Naive thymus-derived CD4-positive, alpha-beta T cell (primary cell): ENCODE results near the gene GNG12. TPM values are rescaled to one million over a fixed set of nuclear protein-coding genes. Genes with fewer than 3 reads are reported as not detected.

Experiments
- ATAC-seq: fragments of 150-1000 bp; cut with Tn5 transposase; 2 replicates; pipeline ENCODE4 v1.10.0; 2021; ENCODE audit warnings: mild to moderate bottlenecking, moderate library complexity
- CTCF ChIA-PET: fragments of 350-600 bp; sonication (Branson Sonifier 250); formaldehyde crosslinking; loops from one replicate; lab custom pipeline; 2021; ENCODE audit warnings: antibody characterized with exemption; lab: Charles Lee
- POLR2A ChIA-PET: fragments of 350-600 bp; sonication (Branson Sonifier 250); formaldehyde crosslinking; loops from one replicate; lab custom pipeline; 2021; ENCODE audit warnings: antibody characterized with exemption, inconsistent platforms; lab: Charles Lee
- DNase-seq, 9 donors: peaks; one replicate each; pipeline versions ENCODE4 v3.0.0 to v3.0.0-alpha.2; 2020 to 2022; ENCODE audit warnings: mixed read lengths in 1 of 9
- H3K27ac ChIP-seq: one replicate; pipeline ENCODE4 v1.7.0; 2013; ENCODE audit warnings: mild to moderate bottlenecking, low read depth, low read length, moderate library complexity
- H3K27me3 ChIP-seq, 2 donors: one replicate each; pipeline ENCODE4 v1.7.0; 2013; ENCODE audit warnings: low read length in 2 of 2, mild to moderate bottlenecking in 2 of 2, moderate library complexity in 2 of 2; ENCODE audit not compliant: control insufficient read depth in 2 of 2, insufficient read depth in 2 of 2
- H3K36me3 ChIP-seq, 3 experiments: 1 replicate in 2 of 3; 2 replicates in 1 of 3; pipeline ENCODE4 v1.7.0; 2013; ENCODE audit warnings: low read length in 3 of 3, mild to moderate bottlenecking in 3 of 3, moderate library complexity in 1 of 3; ENCODE audit not compliant: insufficient read depth in 3 of 3, control insufficient read depth in 2 of 3
- H3K4me1 ChIP-seq, 2 donors: one replicate each; pipeline ENCODE4 v1.7.0; 2013; ENCODE audit warnings: low read length in 2 of 2, mild to moderate bottlenecking in 2 of 2, moderate library complexity in 1 of 2; ENCODE audit not compliant: control insufficient read depth in 2 of 2, insufficient read depth in 2 of 2
- H3K4me3 ChIP-seq: 2 replicates; pipeline ENCODE4 v1.7.0; 2013; ENCODE audit warnings: mild to moderate bottlenecking, low read length
- H3K9me3 ChIP-seq, 3 experiments: 1 replicate in 2 of 3; 2 replicates in 1 of 3; pipeline ENCODE4 v1.7.0; 2013; ENCODE audit warnings: low read length in 3 of 3; ENCODE audit not compliant: control insufficient read depth in 2 of 3
- H3K27ac Mint-ChIP-seq, 9 donors: one replicate each; pipeline ENCODE4 v1.8.0; 2020 to 2022; ENCODE audit warnings: mixed read lengths in 9 of 9, mild to moderate bottlenecking in 8 of 9, moderate library complexity in 5 of 9, inconsistent platforms in 2 of 9
- H3K27me3 Mint-ChIP-seq, 5 donors: one replicate each; pipeline ENCODE4 v1.8.0; 2021 to 2022; ENCODE audit warnings: mixed read lengths in 5 of 5, mild to moderate bottlenecking in 1 of 5
- H3K36me3 Mint-ChIP-seq, 5 donors: one replicate each; pipeline ENCODE4 v1.8.0; 2020 to 2022; ENCODE audit warnings: mixed read lengths in 5 of 5, mild to moderate bottlenecking in 3 of 5, inconsistent platforms in 1 of 5
- H3K4me1 Mint-ChIP-seq, 7 donors: one replicate each; pipeline ENCODE4 v1.8.0; 2020 to 2022; ENCODE audit warnings: mixed read lengths in 7 of 7, mild to moderate bottlenecking in 3 of 7, inconsistent platforms in 1 of 7
- H3K4me3 Mint-ChIP-seq, 10 donors: one replicate each; pipeline ENCODE4 v1.8.0; 2020 to 2022; ENCODE audit warnings: mild to moderate bottlenecking in 10 of 10, mixed read lengths in 10 of 10, moderate library complexity in 6 of 10, inconsistent platforms in 2 of 10
- H3K9me3 Mint-ChIP-seq, 11 donors: one replicate each; pipeline ENCODE4 v1.8.0; 2020 to 2022; ENCODE audit warnings: mixed read lengths in 11 of 11, mild to moderate bottlenecking in 4 of 11, inconsistent platforms in 1 of 11, moderate library complexity in 1 of 11
- intact Hi-C, 2 donors: fragments of 100-400 bp; cut with micrococcal nuclease; formaldehyde crosslinking; loops; one replicate each; pipeline ENCODE4 v1.15.1; 2023
- polyA plus RNA-seq, 2 donors: library from polyadenylated mRNA; unstranded; fragments of 300-500 nt; fragmentation: Illumina TruSeq; gene quantifications; one replicate each; pipeline ENCODE4 v1.2.3, GENCODE V29; 2021
- total RNA-seq, 6 experiments: library from RNA in 5 of 6; stranded (reverse) in 5 of 6; gene quantifications; 1 replicate in 5 of 6; 2 replicates in 1 of 6; pipeline ENCODE4 v1.2.3 and lab custom pipeline; 2021 to 2026

GNG12 gene
- total and polyA plus RNA-seq, 7 experiments from 2014 or later = not detected

GRCh38 chr1:67853704-67854103, 20.4 kb upstream of the GNG12 start:
- H3K27ac Mint-ChIP-seq = no peak overlapping the region
- Histone ChIP-seq H3K9me3 (no peaks in the 10 kb centered on the region), H3K4me3 (no peak overlapping the region), H3K4me1 (no peaks in the 10 kb centered on the region), H3K27me3 (no peaks in the 10 kb centered on the region), H3K27ac (no peak overlapping the region), H3K36me3 (no peaks in the 10 kb centered on the region)
- H3K9me3 Mint-ChIP-seq = peaks cover 0 to 2% (median 0%) of the 10 kb centered on the region in 11 donors
- H3K27me3 Mint-ChIP-seq = peaks cover 18 to 29% (median 22%) of the 10 kb centered on the region in 5 donors
- no peak for DNase-seq
- no peaks in the 10 kb centered on the region for H3K4me1 Mint-ChIP-seq
- no peak overlapping the region for H3K4me3 Mint-ChIP-seq
- ChIA-PET CTCF (no interaction called here), POLR2A (no interaction called here)
- ATAC-seq = no peak
- no peaks in the 10 kb centered on the region for H3K36me3 Mint-ChIP-seq
- intact Hi-C loops = loop anchor here in 1 of 2 donors (5.0 kb wide), 2 partner anchors 259 to 1884 kb away; no protein-coding TSS in a partner anchor

- H3K4me3 Mint-ChIP-seq = no peak overlapping the region
- H3K4me1 ChIP-seq = no peaks in the 10 kb centered on the region
- ChIA-PET CTCF (no interaction called here), POLR2A (no interaction called here)
- DNase-seq (no peak), ATAC-seq (no peak)
- H3K9me3 ChIP-seq = no peaks in the 10 kb centered on the region
- H3K27ac Mint-ChIP-seq = no peak overlapping the region
- intact Hi-C loops = loop anchor here in 1 of 2 donors (5.0 kb wide), 2 partner anchors 261 to 1886 kb away; no protein-coding TSS in a partner anchor
- H3K27me3 ChIP-seq = no peaks in the 10 kb centered on the region
- H3K9me3 Mint-ChIP-seq = peaks cover 0 to 2% (median 0%) of the 10 kb centered on the region in 11 donors
- no peaks in the 10 kb centered on the region for H3K36me3 ChIP-seq
- H3K4me3 ChIP-seq = no peak overlapping the region
- no peaks in the 10 kb centered on the region for H3K36me3 Mint-ChIP-seq
- H3K27ac ChIP-seq = no peak overlapping the region
- H3K4me1 Mint-ChIP-seq = no peaks in the 10 kb centered on the region
- H3K27me3 Mint-ChIP-seq = peaks cover 17 to 31% (median 20%) of the 10 kb centered on the region in 5 donors
Observed at GRCh38 chr1:67851800-67852199, 18.5 kb upstream of the GNG12 start.

GRCh38 chr1:67850611-67851075, 17.4 kb upstream of the GNG12 start:
- Histone ChIP-seq H3K4me1 (no peaks in the 10 kb centered on the region), H3K36me3 (no peaks in the 10 kb centered on the region), H3K9me3 (no peaks in the 10 kb centered on the region), H3K27ac (no peak overlapping the region), H3K27me3 (no peaks in the 10 kb centered on the region), H3K4me3 (no peak overlapping the region)
- ChIA-PET POLR2A (no interaction called here), CTCF (no interaction called here)
- Mint-ChIP-seq H3K27me3 (peaks cover 15 to 28% (median 22%) of the 10 kb centered on the region in 5 donors), H3K4me3 (no peak overlapping the region), H3K36me3 (no peaks in the 10 kb centered on the region), H3K4me1 (no peaks in the 10 kb centered on the region), H3K9me3 (peaks cover 0 to 2% (median 0%) of the 10 kb centered on the region in 11 donors), H3K27ac (no peak overlapping the region)
- DNase-seq (no peak), ATAC-seq (no peak)
- intact Hi-C loops = loop anchor here in 1 of 2 donors (5.0 kb wide), 2 partner anchors 262 to 1887 kb away; no protein-coding TSS in a partner anchor

GRCh38 chr1:67850151-67850551, 16.9 kb upstream of the GNG12 start:
- no peaks in the 10 kb centered on the region for H3K9me3 ChIP-seq
- H3K4me1 ChIP-seq = no peaks in the 10 kb centered on the region
- H3K4me3 Mint-ChIP-seq = no peak overlapping the region
- no peak overlapping the region for H3K27ac ChIP-seq
- H3K36me3 Mint-ChIP-seq = no peaks in the 10 kb centered on the region
- no peaks in the 10 kb centered on the region for H3K27me3 ChIP-seq
- no peaks in the 10 kb centered on the region for H3K36me3 ChIP-seq
- peaks cover 0 to 2% (median 0%) of the 10 kb centered on the region in 11 donors for H3K9me3 Mint-ChIP-seq
- no peak for DNase-seq
- H3K4me1 Mint-ChIP-seq = no peaks in the 10 kb centered on the region
- ChIA-PET POLR2A (no interaction called here), CTCF (no interaction called here)
- peaks cover 13 to 30% (median 18%) of the 10 kb centered on the region in 5 donors for H3K27me3 Mint-ChIP-seq
- no peak for ATAC-seq
- intact Hi-C loops = loop anchor here in 1 of 2 donors (5.0 kb wide), 2 partner anchors 262 to 1887 kb away; no protein-coding TSS in a partner anchor
- H3K4me3 ChIP-seq = no peak overlapping the region
- no peak overlapping the region for H3K27ac Mint-ChIP-seq

GRCh38 chr1:67847466-67847865, 14.2 kb upstream of the GNG12 start:
- H3K4me3 Mint-ChIP-seq = no peak overlapping the region

GRCh38 chr1:67846538-67846937, 13.3 kb upstream of the GNG12 start:
- Histone ChIP-seq H3K4me1 (no peaks in the 10 kb centered on the region), H3K9me3 (no peaks in the 10 kb centered on the region), H3K27me3 (no peaks in the 10 kb centered on the region), H3K4me3 (no peak overlapping the region), H3K27ac (no peak overlapping the region), H3K36me3 (no peaks in the 10 kb centered on the region)
- POLR2A ChIA-PET = no interaction called here
- H3K36me3 Mint-ChIP-seq = no peaks in the 10 kb centered on the region
- peaks cover 25 to 48% (median 28%) of the 10 kb centered on the region in 5 donors for H3K27me3 Mint-ChIP-seq
- H3K4me1 Mint-ChIP-seq = no peaks in the 10 kb centered on the region
- no peak overlapping the region for H3K4me3 Mint-ChIP-seq
- CTCF ChIA-PET = no interaction called here
- DNase-seq = no peak
- H3K27ac Mint-ChIP-seq = no peak overlapping the region
- intact Hi-C loops = no loop called here
- H3K9me3 Mint-ChIP-seq = no peaks in the 10 kb centered on the region
- no peak for ATAC-seq

More at GRCh38 chr1:67847466-67847865, 14.2 kb upstream of the GNG12 start:
- Mint-ChIP-seq H3K36me3 (no peaks in the 10 kb centered on the region), H3K4me1 (no peaks in the 10 kb centered on the region), H3K27ac (no peak overlapping the region), H3K27me3 (peaks cover 21 to 48% (median 28%) of the 10 kb centered on the region in 5 donors), H3K9me3 (no peaks in the 10 kb centered on the region)
- no peak overlapping the region for H3K4me3 ChIP-seq
- intact Hi-C loops = no loop called here
- H3K27me3 ChIP-seq = no peaks in the 10 kb centered on the region
- ChIA-PET CTCF (no interaction called here), POLR2A (no interaction called here)
- H3K36me3 ChIP-seq = no peaks in the 10 kb centered on the region
- H3K27ac ChIP-seq = no peak overlapping the region
- ATAC-seq (no peak), DNase-seq (no peak)
- H3K4me1 ChIP-seq = no peaks in the 10 kb centered on the region
- H3K9me3 ChIP-seq = no peaks in the 10 kb centered on the region

GRCh38 chr1:67844988-67845387, 11.7 kb upstream of the GNG12 start:
- ChIA-PET CTCF (no interaction called here), POLR2A (no interaction called here)
- ATAC-seq = no peak
- Mint-ChIP-seq H3K4me3 (no peak overlapping the region), H3K27me3 (peaks cover 21 to 50% (median 38%) of the 10 kb centered on the region in 5 donors), H3K36me3 (no peaks in the 10 kb centered on the region), H3K27ac (no peak overlapping the region), H3K4me1 (no peaks in the 10 kb centered on the region), H3K9me3 (no peaks in the 10 kb centered on the region)
- Histone ChIP-seq H3K4me3 (no peak overlapping the region), H3K9me3 (no peaks in the 10 kb centered on the region), H3K4me1 (no peaks in the 10 kb centered on the region), H3K27ac (no peak overlapping the region), H3K27me3 (no peaks in the 10 kb centered on the region), H3K36me3 (no peaks in the 10 kb centered on the region)
- intact Hi-C loops = no loop called here
- DNase-seq = no peak
